Uterus (tissue), 4 donors: Measurements from ENCODE around the gene LRIG1. TPM values are rescaled to one million over a fixed set of nuclear protein-coding genes. Genes with fewer than 3 reads are reported as not detected.

ENCODE experiments used
- DNase-seq, 2 donors: peaks; one replicate each; pipeline ENCODE4 v3.0.0-alpha.2; 2019 to 2020
- H3K27ac ChIP-seq, 2 donors: fragments of 200-600 bp; sonication (generic); 1 replicate in 1 of 2; 2 replicates in 1 of 2; pipeline ENCODE4 v1.5.1; 2016 to 2018
- H3K27me3 ChIP-seq, 2 donors: fragments of 200-600 bp; sonication (generic); one replicate each; pipeline ENCODE4 v1.5.1; 2018 to 2019; ENCODE audit warnings: control low read depth in 1 of 2
- H3K36me3 ChIP-seq, 2 donors: fragments of 200-600 bp; sonication (generic); one replicate each; pipeline ENCODE4 v1.5.1; 2019; ENCODE audit warnings: control low read depth in 1 of 2
- H3K4me1 ChIP-seq, 2 donors: fragments of 200-600 bp; sonication (generic); one replicate each; pipeline ENCODE4 v1.5.1; 2018 to 2019; ENCODE audit warnings: control low read depth in 1 of 2
- H3K4me3 ChIP-seq, 2 donors: fragments of 200-600 bp; sonication (generic); 1 replicate in 1 of 2; 2 replicates in 1 of 2; pipeline ENCODE4 v1.5.1; 2018 to 2019; ENCODE audit warnings: mild to moderate bottlenecking in 1 of 2
- H3K9me3 ChIP-seq, 2 donors: fragments of 200-600 bp; sonication (generic); one replicate each; pipeline ENCODE4 v1.5.1; 2019; ENCODE audit warnings: control low read depth in 1 of 2
- POLR2A ChIP-seq, 2 donors: fragments of 450-650 bp; IDR thresholded peaks; one replicate each; pipeline ENCODE4 v1.6.1; 2016; ENCODE audit warnings: antibody characterized with exemption in 2 of 2, mild to moderate bottlenecking in 1 of 2, moderate library complexity in 1 of 2
- intact Hi-C: fragments of 100-400 bp; cut with DNase I; formaldehyde crosslinking; loops from one replicate; pipeline ENCODE4 v1.15.1; 2023; ENCODE audit warnings: low total_unique reads
- total RNA-seq, 4 donors: library from RNA; depleted of rRNA in 3 of 4; stranded (reverse); fragments of >200 nt in 3 of 4; gene quantifications; one replicate each; pipeline versions ENCODE4 v1.1.0 to v1.2.4, GENCODE V29; 2014 to 2023
- TF ChIP-seq, protein P1 (sequence below), 4 experiments: fragments of 200-600 bp in 2 of 4; fragments of 450-650 bp in 2 of 4; sonication (generic) in 2 of 4; IDR thresholded peaks; one replicate each; pipeline ENCODE4 v1.5.1; 2016 to 2019; ENCODE audit warnings: antibody characterized with exemption in 4 of 4, mild to moderate bottlenecking in 2 of 4, moderate library complexity in 1 of 4
- donor health status: DM: yes; HTN: yes; CAD: no.

Gene LRIG1
- total RNA-seq, 4 donors from 2014 or later, result 20.9 to 108 (median 69.6) TPM

DNA sequence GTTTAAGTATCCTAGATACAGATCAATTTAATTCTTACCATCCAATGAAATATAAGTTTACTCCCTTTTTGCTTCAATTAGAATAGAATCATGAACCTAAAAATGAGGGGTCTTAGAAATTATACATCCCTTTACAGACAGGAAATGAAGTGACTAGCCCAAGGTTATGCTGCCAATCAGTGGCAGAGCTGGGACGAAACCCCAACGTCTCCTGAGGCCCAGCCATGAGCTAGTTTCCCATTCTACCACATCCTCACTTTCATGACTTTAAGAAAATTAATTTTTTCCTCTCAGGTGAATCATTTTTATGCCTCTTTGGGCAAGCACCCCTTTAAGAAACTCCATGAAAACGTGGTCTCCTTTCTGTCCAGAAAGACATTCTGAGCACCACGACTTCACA, 11.2 kb downstream of the LRIG1 start:
- H3K36me3 ChIP-seq, result no peaks in the 10 kb centered on the region
- no peak for TF ChIP-seq POLR2A (IDR thresholded peaks at IDR 0.05)
- TF ChIP-seq, protein P1, sequence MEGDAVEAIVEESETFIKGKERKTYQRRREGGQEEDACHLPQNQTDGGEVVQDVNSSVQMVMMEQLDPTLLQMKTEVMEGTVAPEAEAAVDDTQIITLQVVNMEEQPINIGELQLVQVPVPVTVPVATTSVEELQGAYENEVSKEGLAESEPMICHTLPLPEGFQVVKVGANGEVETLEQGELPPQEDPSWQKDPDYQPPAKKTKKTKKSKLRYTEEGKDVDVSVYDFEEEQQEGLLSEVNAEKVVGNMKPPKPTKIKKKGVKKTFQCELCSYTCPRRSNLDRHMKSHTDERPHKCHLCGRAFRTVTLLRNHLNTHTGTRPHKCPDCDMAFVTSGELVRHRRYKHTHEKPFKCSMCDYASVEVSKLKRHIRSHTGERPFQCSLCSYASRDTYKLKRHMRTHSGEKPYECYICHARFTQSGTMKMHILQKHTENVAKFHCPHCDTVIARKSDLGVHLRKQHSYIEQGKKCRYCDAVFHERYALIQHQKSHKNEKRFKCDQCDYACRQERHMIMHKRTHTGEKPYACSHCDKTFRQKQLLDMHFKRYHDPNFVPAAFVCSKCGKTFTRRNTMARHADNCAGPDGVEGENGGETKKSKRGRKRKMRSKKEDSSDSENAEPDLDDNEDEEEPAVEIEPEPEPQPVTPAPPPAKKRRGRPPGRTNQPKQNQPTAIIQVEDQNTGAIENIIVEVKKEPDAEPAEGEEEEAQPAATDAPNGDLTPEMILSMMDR (IDR thresholded peaks at IDR 0.05), result no peak
- H3K27me3 ChIP-seq, result no peaks in the 10 kb centered on the region
- H3K4me1 ChIP-seq, result peaks cover 5 to 14% of the 10 kb centered on the region in 2 donors
- no peak overlapping the region for H3K4me3 ChIP-seq
- peak overlapping the region; percentile 60 to 61 for H3K27ac ChIP-seq
- no peak for DNase-seq
- intact Hi-C loops, result no loop called here
- no peaks in the 10 kb centered on the region for H3K9me3 ChIP-seq

DNA sequence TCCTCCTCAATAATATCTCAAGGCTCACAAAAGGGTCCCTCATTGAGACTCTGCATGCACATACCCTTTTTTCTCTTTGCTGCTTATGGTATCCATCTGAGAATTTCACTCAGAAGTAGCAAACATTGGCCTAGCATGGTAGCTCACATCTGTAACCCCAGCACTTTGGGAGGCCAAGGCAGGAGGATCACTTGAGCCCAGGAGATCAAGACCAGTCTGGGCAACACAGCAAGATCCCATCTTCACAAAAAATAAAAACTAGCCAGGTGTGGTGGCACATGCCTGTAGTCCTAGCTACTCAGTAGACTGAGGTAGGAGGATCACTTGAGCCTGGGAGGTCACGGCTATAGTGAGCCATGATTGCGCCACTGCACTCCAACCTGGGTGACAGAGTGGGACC, 11.7 kb downstream of the LRIG1 start:
- H3K27ac ChIP-seq, result peak overlapping the region; percentile 60 to 61

DNA sequence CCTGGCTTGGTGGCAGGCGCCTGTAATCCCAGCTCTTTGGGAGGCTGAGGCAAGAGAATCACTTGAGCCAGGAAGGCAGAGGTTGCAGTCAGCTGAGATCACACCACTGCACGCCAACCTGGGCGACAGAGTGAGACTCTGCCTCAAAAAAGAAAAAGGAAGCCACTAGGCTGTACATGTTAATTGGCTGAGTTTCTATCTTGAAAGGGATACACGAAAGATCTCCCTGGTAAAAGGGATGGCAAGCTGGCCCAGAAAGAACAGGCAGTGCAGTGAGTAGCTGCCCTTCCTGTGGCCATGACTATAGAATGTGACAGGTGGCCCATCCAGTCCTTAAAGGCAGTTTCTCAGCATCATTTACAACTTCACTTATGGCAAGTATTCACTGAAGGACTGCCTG, 12.3 kb downstream of the LRIG1 start:
- no peaks in the 10 kb centered on the region for H3K9me3 ChIP-seq
- no peak overlapping the region for H3K4me3 ChIP-seq
- no peak for DNase-seq
- no peaks in the 10 kb centered on the region for H3K36me3 ChIP-seq
- intact Hi-C loops, result no loop called here
- H3K27ac ChIP-seq, result peak overlapping the region; percentile 60 to 88
- TF ChIP-seq POLR2A (IDR thresholded peaks at IDR 0.05), result no peak
- TF ChIP-seq, protein P1 (IDR thresholded peaks at IDR 0.05), result no peak
- no peaks in the 10 kb centered on the region for H3K27me3 ChIP-seq
- H3K4me1 ChIP-seq, result peaks cover 5 to 14% of the 10 kb centered on the region in 2 donors

More for the DNA sequence above, 11.7 kb downstream of the LRIG1 start:
- Histone ChIP-seq H3K9me3 (no peaks in the 10 kb centered on the region), H3K4me3 (no peak overlapping the region), H3K4me1 (peaks cover 5 to 14% of the 10 kb centered on the region in 2 donors), H3K27me3 (no peaks in the 10 kb centered on the region), H3K36me3 (no peaks in the 10 kb centered on the region)
- TF ChIP-seq, protein P1 (IDR thresholded peaks at IDR 0.05), result no peak
- intact Hi-C loops, result no loop called here
- DNase-seq, result no peak

DNA sequence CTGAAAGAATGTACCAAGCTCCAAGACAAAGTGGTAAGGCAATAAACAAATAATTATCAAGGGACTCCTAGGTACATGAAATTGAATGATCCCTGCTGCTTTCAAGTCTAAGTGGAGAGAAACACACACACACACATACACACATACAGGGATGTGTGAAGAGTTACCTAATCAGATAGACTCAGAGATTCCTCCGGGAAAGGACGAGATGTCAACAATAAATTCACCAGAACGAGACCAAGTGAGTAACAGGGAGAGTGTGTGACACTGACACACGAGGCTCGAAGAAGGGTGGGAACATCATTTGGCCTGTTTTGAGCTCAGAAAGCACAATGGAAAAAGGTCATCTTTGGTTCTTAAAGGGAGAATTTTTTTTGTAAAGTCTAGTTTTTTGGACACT, 13.4 kb downstream of the LRIG1 start:
- no peaks in the 10 kb centered on the region for H3K36me3 ChIP-seq
- H3K27me3 ChIP-seq, result no peaks in the 10 kb centered on the region
- no peak for TF ChIP-seq POLR2A (IDR thresholded peaks at IDR 0.05)
- TF ChIP-seq, protein P1 (IDR thresholded peaks at IDR 0.05), result no peak
- no peaks in the 10 kb centered on the region for H3K9me3 ChIP-seq
- no peak overlapping the region for H3K4me3 ChIP-seq
- intact Hi-C loops, result no loop called here
- no peak for DNase-seq
- H3K27ac ChIP-seq, result peak overlapping the region; percentile 84 to 88
- peaks cover under 1 to 14% of the 10 kb centered on the region in 2 donors for H3K4me1 ChIP-seq

DNA sequence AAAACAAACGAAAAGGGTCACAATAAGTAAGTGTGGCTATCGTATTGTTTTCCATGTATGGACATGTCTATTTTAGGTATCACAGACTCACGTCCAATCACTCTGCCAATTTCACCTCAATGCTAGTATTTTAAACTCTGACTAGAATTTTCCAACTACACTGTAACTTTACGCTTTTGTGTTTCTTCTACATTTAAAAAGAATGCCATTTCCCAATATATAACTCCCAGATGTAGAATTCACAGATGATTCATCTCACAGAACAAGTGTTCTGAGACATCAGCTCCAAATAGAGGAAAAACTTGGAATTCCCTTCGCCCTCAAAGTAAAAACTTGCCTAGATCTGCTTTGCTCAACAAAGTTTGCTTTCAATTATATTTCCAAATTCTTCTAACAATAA, 14.2 kb downstream of the LRIG1 start:
- no peak overlapping the region for H3K4me3 ChIP-seq
- peak overlapping the region; percentile 84 to 88 for H3K27ac ChIP-seq
- H3K36me3 ChIP-seq, result no peaks in the 10 kb centered on the region
- no peak for DNase-seq
- intact Hi-C loops, result no loop called here
- TF ChIP-seq, protein P1 (IDR thresholded peaks at IDR 0.05), result no peak
- TF ChIP-seq POLR2A (IDR thresholded peaks at IDR 0.05), result no peak
- H3K4me1 ChIP-seq, result peaks cover 9 to 17% of the 10 kb centered on the region in 2 donors
- H3K9me3 ChIP-seq, result no peaks in the 10 kb centered on the region
- no peaks in the 10 kb centered on the region for H3K27me3 ChIP-seq
